ENCODE data around the gene TDRD7.
"Not testable (repeated sequence)": the region's sequence is repeated elsewhere in the genome, so short reads cannot be mapped to it uniquely, and the experiment has no call there.

Gene TDRD7

GRCh38 chr9:97427885-97428284 lies 16.0 kb downstream of the TDRD7 start:
- no peak for DNase-seq

- no peak for DNase-seq
Observed at GRCh38 chr9:97430316-97431043, 18.6 kb downstream of the TDRD7 start.

- no peak for DNase-seq
Observed at GRCh38 chr9:97431044-97431441, 19.1 kb downstream of the TDRD7 start.

GRCh38 chr9:97431549-97432143 lies 19.8 kb downstream of the TDRD7 start:
- no peak for DNase-seq

- no peak for DNase-seq
Observed at GRCh38 chr9:97437051-97437600, 25.2 kb downstream of the TDRD7 start.

GRCh38 chr9:97438257-97438656 lies 26.4 kb downstream of the TDRD7 start:
- DNase-seq: no peak

- no peak for DNase-seq
Observed at GRCh38 chr9:97438666-97439065, 26.8 kb downstream of the TDRD7 start.

- no peak for DNase-seq
Observed at GRCh38 chr9:97440160-97440559, 28.3 kb downstream of the TDRD7 start.

GRCh38 chr9:97441729-97442128 lies 29.8 kb downstream of the TDRD7 start:
- no peak for DNase-seq

GRCh38 chr9:97445119-97445701 lies 33.3 kb downstream of the TDRD7 start:
- no peak for DNase-seq

GRCh38 chr9:97447001-97447400 lies 35.1 kb downstream of the TDRD7 start:
- no peak for DNase-seq

- DNase-seq: not testable (repeated sequence)
Observed at GRCh38 chr9:97453573-97453972, 41.7 kb downstream of the TDRD7 start.

GRCh38 chr9:97456841-97457240 lies 44.9 kb downstream of the TDRD7 start:
- not testable (repeated sequence) for DNase-seq

- DNase-seq: no peak
Observed at GRCh38 chr9:97459326-97459725, 47.4 kb downstream of the TDRD7 start.

GRCh38 chr9:97462159-97462558 lies 50.3 kb downstream of the TDRD7 start:
- no peak for DNase-seq

GRCh38 chr9:97462914-97463313 lies 51.0 kb downstream of the TDRD7 start:
- DNase-seq: no peak

GRCh38 chr9:97468658-97469448 lies 57.0 kb downstream of the TDRD7 start:
- DNase-seq: peak; percentile 84

GRCh38 chr9:97470076-97470475 lies 58.2 kb downstream of the TDRD7 start:
- DNase-seq: peak; percentile 27

- DNase-seq: no peak
Observed at GRCh38 chr9:97473717-97474116, 61.8 kb downstream of the TDRD7 start.

GRCh38 chr9:97474372-97474925 lies 62.6 kb downstream of the TDRD7 start:
- DNase-seq: no peak

GRCh38 chr9:97475059-97475458 lies 63.2 kb downstream of the TDRD7 start:
- DNase-seq: no peak

- DNase-seq: no peak
Observed at GRCh38 chr9:97478301-97478981, 66.5 kb downstream of the TDRD7 start.
